Muscle of arm (tissue), 12 donors: ENCODE results near the gene MALRD1. TPM values are rescaled to one million over a fixed set of nuclear protein-coding genes. Genes with fewer than 3 reads are reported as not detected.

Experiments used
- DNase-seq: peaks from one replicate; pipeline ENCODE4 v3.0.0-alpha.2; 2013
- polyA plus RNA-seq, 12 donors: library from polyadenylated mRNA; unstranded; fragments of 120-200 nt; gene quantifications; one replicate each; pipeline ENCODE4 v1.2.1, GENCODE V29; 2013; ENCODE audit not compliant: insufficient read length in 12 of 12

The MALRD1 gene
- polyA plus RNA-seq, 12 donors = 0.41 to 46.1 (median 0.87) TPM; not detected in 1

DNA sequence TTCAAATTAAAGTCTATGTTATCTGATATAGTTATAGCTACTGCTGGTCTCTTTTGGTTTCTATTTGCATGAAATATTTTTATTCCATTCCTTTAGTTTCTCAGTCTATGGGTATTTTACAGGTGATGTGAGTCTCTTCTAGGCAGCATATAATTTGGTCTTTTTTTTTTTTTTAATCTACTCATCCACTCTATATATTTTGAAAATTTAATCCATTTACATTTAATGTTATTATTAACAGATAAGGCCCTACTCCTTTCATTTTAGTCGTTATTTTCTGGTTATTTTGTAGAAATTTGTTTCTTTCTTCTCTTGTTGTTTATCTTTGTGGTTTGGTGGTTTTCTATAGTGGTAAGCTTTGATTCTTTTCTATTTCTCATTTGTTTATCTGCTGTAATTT, 58.8 kb downstream of the MALRD1 start:
- no peak for DNase-seq

DNA sequence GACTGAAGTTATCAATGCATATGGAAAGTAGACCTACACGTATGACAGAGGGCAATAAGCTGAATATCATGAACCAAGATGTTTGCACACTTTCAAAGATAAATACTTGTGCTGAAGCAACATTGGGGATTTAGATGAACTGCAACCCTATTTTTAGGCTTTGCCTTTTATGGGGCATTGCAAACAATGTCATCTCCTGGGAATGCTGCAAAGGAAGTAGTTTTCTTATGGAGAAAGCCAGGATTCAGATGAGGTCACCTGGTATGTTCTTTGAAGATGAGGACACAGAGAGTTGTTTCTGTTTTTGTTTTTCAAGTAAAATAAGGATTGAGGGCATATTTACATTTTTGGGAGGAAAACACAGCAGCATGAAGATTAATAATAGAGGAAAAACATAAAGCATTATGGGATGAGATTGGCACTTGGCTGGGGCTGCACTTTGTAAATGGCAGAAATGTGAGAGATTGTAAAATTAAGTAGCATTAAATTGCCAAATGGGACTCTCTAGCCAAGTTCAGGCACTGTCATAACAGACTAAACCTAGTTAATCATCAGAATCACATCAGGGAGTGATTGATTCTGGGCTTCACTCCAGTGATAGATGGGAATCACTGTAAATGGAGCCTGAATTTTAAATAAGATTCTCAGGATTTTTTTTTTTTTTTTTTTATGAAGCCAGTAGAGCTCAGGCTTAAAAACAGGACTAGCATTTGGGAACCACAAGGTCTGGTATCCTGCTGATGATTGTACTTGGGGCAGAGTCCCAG, 63.1 kb downstream of the MALRD1 start:
- peak; percentile 2 for DNase-seq

- no peak for DNase-seq
Measured at GRCh38 chr10:19117438-19117837, 68.8 kb downstream of the MALRD1 start.

DNA sequence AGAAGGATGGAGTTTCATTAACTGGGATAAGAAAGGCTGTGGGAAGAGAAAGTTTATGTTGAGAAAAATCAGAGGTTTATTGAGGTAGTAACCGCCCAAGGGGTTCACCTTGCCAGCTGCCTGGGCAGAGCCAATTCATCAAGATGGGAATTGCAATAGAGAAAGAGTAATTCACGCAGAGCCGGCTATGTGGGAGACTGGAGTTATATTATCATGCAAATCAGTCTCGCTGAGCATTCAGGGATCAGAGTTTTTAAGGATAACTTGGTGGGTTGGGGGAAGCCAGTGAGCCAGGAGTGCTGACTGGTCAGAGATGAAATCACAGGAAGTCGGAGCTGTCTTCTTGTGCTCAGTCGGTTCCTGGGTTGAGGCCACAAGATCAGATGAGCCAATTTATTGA, 70.6 kb downstream of the MALRD1 start:
- DNase-seq = no peak

GRCh38 chr10:19120381-19120908, 71.8 kb downstream of the MALRD1 start:
- DNase-seq = no peak

DNA sequence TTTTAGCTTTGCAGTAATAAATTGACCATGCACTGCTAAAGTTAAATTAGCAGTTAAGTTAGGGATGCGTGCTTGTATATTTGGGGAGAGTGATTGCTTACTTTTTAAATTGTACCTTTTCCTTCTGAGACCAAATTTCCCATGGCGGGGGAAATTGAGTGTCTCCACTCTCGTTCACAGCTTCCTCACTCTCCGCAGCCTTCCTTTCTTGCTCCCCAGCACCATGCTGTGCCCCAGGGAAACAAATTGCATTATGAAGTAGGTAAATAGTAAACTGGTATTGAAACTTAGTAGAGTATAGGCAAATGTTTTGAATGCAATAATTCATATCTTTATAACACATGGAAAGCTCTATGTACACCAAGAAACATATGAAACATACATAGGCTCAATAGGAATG, 85.4 kb downstream of the MALRD1 start:
- no peak for DNase-seq

DNA sequence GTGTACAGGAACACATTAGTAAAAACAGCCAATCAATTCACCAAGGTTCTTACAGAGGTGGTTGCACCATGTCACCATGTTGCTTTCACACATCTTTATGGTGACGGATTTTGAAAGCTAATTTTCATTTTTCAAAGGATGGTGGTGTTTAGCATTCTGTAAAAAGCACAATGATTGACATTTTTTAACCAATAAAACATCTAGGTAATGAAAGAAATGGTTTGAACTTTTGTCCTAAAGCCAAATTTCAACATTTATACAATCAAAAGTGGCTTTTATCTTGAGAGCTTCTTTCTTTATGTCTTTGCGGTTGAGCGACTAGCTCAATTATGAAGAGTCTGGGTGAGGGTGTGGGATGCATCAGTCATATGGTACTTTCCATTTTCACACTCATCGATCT, 94.4 kb downstream of the MALRD1 start:
- no peak for DNase-seq

GRCh38 chr10:19144206-19144605, 95.6 kb downstream of the MALRD1 start:
- DNase-seq = no peak

GRCh38 chr10:19154375-19154774, 105.8 kb downstream of the MALRD1 start:
- DNase-seq = no peak

DNA sequence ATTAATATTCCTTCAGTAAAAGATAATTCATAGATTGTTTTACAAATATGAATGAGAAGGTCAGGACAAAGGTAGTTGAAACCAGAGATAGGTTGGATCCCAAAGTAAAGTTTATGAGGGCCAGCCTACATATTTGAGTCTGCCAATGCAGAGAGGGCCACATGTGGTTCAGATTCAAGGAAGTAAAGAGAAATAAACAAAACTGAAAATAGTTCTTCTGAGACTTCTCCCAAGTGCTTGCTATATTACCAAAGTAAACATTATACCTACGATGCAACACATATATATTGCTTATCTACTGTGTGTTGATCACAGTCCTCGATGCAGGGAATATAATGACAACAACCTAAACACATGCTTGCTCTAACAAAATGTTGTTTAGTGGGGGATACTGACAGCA, 109.8 kb downstream of the MALRD1 start:
- DNase-seq = no peak

DNA sequence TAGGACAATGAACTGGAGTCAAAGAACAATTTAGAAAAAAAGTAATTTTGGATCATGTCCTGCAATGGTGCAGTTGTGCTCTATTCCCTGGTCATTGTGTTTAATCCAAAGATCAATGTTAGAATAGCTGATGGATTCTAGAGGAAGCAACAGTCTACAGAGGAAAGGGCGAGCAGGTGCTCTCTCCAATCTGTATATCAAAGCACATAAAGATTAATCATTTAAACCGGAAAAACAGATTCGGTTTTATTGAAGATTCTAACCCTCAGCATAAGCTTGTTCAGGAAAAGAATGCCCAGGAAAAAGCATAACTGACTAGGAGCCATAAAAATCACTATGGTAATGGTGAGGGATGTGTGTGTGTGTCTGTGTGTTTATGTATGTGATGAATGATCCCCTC, 110.3 kb downstream of the MALRD1 start:
- no peak for DNase-seq

DNA sequence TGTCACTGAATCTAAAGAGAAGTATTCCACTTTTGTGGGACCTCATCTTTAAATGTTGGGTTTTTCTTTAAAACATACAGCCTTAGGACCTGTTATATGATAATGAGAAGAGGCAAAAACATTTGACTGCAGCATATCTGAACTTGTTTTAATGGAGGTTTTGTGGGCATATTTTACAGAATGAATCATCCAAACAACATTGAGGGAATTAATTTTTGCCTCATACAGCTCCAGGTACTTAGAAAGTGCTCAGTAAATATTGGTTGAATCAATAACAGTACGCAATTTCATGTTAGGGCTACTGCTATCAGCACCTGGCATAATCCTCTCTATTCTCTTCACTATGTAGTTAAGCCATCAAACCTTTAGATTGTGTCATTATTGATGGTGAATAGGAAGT, 115.9 kb downstream of the MALRD1 start:
- no peak for DNase-seq

DNA sequence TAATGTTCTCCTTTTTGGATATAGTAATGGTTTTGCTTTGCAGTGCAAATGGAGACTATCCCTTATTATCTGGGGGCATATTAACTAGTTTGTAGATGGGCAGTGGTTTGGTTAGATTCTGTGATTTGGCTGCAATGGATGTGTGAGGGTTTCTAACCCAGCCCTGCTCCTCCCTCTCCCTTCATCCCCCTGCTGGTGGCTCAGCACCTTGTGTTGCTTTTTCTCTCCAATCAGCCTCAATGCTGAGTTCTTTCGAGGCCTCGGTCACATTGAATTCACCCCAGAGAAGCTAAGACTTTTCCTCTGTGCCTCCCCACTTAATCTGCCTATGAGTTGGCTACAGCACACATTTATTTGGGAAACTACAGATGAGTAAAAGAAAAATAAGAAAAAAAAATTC, 120.0 kb downstream of the MALRD1 start:
- DNase-seq = no peak

- DNase-seq = no peak
Measured at GRCh38 chr10:19169041-19169440, 120.4 kb downstream of the MALRD1 start.

DNA sequence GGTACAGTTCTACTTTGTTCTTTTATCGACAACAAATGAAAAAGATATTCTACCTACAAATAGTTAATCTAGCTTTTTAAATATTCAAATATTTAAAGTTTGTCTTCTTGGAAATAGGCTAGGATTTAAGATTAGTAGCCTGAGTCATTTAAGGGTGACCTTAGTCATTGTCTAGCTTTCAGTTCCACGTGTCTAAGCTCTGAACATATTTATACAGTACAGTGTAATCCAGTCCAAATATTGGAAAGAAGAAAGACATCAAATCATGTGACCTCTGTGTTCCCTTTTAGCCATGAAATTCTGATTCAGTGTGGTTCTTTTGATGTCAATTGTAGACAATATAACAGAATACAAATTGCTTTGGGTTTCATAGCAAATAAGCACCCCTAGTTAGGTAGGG, 121.1 kb downstream of the MALRD1 start:
- no peak for DNase-seq

DNA sequence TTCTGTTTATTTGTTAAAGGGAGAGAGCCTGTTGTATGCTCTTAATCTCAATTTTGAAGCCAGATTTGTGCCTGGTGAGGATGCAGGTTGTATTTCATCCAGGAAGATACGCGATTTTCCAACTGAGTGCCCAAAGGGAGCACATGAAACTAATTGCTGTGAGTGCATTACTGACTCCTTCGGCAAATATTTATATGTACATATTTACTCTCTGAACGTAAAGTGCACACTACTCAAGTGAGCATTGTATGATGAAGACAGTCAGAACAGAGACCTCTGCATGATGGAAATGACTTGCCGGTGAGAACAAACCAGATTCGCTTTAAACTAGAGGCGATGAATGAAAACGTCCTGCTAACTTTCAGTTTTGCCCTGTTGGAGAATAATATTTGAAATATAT, 130.1 kb downstream of the MALRD1 start:
- no peak for DNase-seq

- no peak for DNase-seq
Measured at GRCh38 chr10:19184891-19185290, 136.3 kb downstream of the MALRD1 start.

- no peak for DNase-seq
Measured at GRCh38 chr10:19194866-19195265, 146.3 kb downstream of the MALRD1 start.

DNA sequence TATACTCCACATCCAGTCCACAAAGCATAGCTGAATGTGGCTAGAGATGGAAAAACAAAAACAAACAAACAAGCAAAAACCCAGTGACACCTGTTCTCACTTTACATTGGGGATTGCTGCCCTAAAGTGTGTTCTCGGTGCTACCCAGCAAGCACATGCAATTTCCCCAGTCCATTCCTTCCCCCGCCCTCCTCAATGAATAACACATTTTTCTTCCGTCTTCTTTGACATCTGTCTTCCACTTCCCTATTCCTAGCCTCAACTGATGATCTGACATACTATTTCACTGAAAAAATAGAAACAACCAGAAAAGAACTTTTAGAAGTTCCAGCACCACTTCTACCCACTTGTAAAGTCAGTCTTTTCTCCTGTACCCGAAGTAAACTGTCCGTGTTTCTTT, 147.1 kb downstream of the MALRD1 start:
- no peak for DNase-seq

DNA sequence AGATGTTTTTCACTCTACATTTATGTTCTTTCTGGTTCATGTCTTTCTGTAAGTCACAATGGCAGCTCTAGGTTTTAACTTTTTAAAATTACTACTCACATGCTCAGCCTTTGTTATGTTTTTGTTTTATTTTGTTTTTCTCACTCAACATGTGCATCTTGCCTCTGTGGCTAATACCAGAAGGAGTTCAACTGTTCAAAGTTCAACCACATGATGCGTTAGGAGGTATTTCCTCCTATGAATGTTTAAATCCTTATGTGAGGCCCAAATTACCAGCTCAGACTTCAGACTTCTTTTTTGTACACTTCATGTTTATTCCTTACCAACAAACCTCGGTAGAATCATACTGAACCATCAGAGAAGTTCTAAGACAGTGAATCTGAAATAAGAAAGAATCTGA, 151.6 kb downstream of the MALRD1 start:
- DNase-seq = no peak

GRCh38 chr10:19204246-19204917, 155.8 kb downstream of the MALRD1 start:
- no peak for DNase-seq

DNA sequence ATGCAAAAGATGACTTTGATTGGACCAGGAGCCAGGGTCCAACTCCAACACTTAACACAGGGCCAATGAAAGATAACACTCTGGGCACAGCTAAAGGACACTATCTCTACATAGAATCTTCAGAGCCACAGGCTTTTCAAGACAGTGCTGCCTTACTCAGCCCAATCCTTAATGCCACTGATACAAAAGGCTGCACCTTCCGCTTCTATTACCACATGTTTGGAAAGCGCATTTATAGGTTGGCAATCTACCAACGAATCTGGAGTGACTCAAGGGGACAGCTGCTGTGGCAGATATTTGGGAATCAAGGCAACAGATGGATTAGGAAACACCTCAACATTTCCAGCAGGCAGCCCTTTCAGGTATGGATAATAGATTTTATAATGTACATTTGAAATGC, 160.7 kb downstream of the MALRD1 start:
- DNase-seq = no peak

DNA sequence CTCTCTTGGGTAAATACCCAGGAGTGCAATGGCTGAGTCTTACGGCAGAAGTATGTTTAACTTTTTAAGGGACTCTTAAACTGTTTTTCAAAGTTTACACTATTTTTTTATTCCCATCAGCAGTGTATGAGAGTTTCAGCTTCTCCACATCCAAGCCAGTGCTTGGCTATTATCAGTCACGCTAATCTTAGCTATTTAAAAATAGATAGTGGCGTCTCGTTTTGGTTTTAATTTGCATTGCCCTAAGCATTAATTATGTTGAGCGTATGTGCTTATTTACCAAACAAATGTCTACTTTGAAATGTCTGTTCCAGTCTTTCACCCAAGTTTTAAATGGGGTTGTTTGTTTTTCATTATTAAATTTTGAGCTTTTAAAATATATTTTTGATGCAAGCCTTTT, 164.0 kb downstream of the MALRD1 start:
- DNase-seq = no peak

DNA sequence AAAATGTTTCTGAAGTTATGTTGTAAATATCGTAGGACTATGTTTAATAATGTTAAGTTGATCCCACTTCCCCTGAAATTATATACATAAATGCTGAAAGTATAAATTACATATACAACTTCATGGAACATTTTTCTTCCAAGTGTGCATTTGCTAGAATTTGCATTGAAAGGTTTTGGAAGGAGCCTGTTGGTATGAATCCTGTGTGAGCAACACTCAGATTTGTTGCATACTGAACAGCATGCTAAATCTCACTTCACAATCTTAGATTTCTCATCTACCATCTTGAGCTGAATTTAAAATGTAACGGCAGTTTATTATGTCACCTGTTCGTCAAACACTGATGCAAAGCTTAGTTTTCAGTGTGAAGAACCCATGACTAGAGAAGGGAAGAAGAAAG, 172.6 kb downstream of the MALRD1 start:
- no peak for DNase-seq
